GM10847 (cell line): ENCODE data around the gene DCTN3.

Experiments
- POLR2A ChIP-seq: IDR thresholded peaks from 2 replicates; pipeline ENCODE4 v1.6.1; 2011; ENCODE audit not compliant: insufficient read length; ENCODE audit errors: extremely low read depth

DCTN3 gene

GRCh38 chr9:34633851-34634550 is 13.7 kb upstream of the DCTN3 start:
- no peak for TF ChIP-seq POLR2A

DNA sequence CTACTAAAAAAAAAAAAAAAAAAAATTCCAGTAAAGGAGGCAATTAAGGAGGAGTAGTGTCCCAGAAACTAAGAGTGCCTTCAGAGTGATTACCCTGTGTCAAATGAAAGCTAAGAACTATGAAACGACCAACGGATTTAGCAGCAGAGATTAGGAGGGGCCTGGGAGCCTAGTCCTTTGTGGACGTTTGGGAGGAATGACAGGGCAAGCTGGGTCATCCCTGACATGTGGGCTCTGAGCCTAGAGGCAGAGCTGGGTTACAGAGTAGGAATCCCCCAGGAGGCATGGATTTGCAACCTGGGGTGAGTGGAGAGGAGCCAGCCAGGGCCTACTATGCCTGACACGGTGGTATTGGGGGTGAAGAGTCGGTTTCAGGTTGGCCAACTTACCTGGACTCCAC is 12.9 kb upstream of the DCTN3 start:
- TF ChIP-seq POLR2A: no peak

DNA sequence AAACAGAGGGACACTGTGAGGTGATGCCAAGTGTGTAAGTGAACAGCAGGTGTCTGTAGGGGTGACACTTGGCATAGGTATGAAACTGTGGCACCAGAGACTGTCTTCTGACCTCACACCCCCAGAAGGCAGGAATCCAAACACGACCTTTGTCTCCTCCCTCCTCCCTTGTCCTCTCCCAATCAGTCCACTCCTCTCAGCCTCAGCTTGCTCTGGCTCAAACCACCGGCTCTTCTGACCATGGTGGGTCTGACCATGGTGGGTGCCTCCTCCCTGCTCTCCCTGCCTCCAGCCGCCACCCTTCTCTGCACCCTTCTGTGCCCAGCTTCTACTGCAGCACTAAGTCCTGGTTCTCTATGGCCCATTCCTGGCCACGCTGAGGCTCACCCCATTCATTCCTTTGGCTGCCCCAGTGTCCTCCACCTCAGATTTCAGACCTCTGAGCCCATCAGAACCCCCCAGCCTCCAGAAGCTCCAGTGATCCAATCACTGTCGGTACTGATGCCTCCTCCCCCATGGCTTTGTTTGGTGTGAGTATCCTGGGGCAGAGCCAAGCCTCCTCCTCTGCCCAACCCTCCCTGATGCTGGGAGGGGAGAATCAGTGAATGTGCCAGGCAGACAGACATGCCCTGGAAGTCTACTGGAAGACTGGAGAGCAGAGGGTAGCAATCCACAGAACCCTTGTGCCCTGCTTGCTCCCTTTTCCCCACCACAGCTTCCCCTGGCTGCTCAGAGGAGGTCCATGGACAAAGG is 10.3 kb upstream of the DCTN3 start:
- TF ChIP-seq POLR2A: no peak

DNA sequence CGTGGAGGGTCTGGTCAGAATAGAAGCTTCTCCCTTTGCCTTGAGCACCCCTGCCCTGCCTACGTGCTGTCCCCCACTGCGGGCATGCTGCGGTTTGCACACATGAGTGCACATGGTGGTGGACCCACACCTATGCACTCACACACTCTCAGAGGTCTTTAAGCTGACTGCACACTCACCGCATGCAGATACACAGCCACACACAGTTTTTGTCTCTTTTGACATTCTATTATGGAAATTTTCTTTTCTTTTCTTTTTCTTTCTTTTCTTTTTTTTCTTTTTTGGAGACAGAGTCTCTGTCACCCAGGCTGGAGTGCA is 9.2 kb upstream of the DCTN3 start:
- no peak for TF ChIP-seq POLR2A

GRCh38 chr9:34628656-34629490 is 8.6 kb upstream of the DCTN3 start, which contains the start of gene ARID3C:
ARID3C (minus strand) TSS chr9:34629066; CDS start chr9:34628014, 1,052 bp downstream.
- TF ChIP-seq POLR2A: no peak

DNA sequence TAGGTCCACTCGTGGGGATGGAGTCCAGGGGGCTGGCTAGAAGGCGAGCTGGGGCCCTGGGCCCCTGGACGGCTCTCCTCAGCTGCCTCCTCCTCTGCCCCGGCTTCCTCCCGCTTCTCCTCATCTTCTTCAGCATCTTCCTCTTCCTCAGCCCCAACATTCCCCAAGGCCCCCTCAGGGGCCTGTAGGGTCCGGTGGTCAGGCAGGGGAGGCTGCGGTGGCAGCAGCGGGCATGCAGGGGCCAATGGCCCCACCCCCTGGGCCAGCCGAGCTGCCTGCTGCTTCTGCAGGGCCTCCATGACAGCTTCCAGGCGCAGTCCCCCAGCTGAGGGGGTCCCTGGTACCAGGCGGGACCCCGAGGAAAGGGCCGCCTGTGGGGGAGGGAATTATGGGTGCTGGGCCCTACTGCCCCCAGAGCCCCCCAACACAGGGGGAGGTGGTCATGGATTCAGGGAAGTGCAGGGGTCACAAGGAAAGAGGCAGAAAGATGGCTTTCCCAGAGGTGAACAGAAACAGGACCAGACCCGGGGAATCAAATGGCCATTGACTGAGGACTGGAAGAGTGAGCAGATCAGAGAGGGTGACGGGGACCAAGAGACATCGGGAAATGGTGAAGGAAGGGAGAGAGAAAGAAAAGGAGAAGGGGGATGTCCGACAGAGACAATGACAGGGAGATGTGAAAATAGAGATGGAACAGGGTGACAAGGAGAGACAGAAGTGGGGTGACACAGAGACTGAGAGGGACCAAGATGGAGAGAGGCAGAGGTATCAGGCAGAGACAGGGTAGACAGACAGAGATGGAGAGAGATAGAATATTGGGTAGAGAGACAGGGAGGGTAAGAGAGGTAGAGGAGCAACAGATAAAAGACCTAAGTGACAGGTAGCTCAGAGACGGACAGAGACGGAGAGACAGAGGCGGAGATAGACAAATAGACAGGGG is 7.7 kb upstream of the DCTN3 start:
- TF ChIP-seq POLR2A: no peak

DNA sequence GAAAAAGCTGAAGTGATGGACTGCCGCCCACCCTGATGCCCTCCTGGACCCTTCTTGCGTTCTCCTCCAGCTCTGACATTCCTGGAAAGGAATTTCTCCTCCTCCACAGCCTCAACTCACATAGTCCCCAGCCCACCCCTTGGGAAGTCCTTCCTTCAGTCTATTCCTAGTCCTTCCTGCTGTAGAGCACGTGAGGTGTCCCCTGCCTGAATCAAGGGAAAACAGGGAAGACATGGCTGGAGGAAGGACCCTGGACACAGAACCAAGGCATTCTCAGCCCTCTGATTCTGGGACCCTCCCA is 4.8 kb upstream of the DCTN3 start:
- no peak for TF ChIP-seq POLR2A

GRCh38 chr9:34624475-34625185 is 4.3 kb upstream of the DCTN3 start:
- no peak for TF ChIP-seq POLR2A

GRCh38 chr9:34623374-34624235 is 3.3 kb upstream of the DCTN3 start:
- no peak for TF ChIP-seq POLR2A

GRCh38 chr9:34615132-34615531 is 5.2 kb downstream of the DCTN3 start:
- no peak for TF ChIP-seq POLR2A

DNA sequence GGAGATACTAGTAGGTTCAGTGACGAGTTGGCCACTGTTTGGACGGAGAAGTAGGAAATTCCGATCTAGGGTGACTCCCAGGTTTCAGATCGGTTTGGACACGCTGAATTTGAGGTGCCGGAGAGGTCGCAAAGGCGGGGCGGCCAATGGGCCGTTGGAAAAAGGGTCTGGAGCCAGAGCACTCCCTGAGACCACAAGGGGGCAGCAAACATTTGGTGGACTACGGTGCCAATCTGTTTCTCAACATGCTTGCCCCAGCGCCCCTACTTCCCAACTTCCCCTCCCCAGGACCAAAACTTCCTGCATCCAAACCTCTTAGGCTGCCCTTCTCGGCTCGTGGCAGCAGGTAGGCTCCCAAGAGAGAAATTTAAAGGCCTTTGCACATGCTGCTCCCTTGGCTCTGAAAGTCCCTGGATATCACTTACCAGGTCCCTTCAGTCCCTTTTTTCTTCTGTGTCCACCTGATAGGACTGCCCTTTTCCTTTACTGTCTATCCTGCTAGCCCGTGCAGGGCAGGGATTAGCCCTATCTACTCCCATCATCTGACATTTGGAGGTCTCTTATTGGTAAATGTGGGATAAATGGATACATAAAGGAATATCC is 7.4 kb downstream of the DCTN3 start:
- no peak for TF ChIP-seq POLR2A

- peak; percentile 91 for TF ChIP-seq POLR2A
Measured at GRCh38 chr9:34611811-34612787, 8.2 kb downstream of the DCTN3 start, which contains the start of gene RPP25L. RPP25L (minus strand) TSS chr9:34612097; CDS start chr9:34611296, 801 bp downstream.
